ENCODE data around the gene FUCA1.
A peak's percentile ranks its signal among the peaks of the same experiment; 100 is the strongest.

FUCA1 gene

GRCh38 chr1:23799570-23800399 lies 68.3 kb downstream of the FUCA1 start:
- DNase-seq: peak; percentile 48

- no peak for DNase-seq
Observed at GRCh38 chr1:23799255-23799569, 68.9 kb downstream of the FUCA1 start.

DNA sequence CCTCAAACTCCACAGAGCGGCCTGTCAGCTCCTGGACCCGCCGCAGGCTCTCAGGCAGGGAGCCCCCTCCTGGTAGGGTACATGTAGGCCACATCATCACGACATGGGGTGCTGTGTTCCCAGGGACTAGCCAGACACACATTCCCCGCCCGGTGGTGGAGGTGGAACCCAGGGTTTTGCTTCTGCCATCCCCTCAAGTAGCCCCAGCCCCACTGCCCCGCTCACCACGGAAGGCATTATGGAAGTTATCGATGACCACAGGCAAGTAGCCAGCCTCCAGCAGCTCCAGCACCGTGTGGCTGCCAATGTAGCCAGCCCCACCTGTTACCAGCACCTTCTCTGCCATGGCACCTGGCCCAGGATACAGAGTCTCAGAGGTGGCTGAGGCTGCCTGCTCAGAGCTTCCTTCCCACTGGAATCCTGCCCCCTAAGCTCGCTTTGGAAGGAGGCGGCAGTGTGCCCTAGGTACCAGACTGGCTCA lies 69.4 kb downstream of the FUCA1 start:
- DNase-seq: no peak

- no peak for DNase-seq
Observed at GRCh38 chr1:23797478-23798448, 70.3 kb downstream of the FUCA1 start.

DNA sequence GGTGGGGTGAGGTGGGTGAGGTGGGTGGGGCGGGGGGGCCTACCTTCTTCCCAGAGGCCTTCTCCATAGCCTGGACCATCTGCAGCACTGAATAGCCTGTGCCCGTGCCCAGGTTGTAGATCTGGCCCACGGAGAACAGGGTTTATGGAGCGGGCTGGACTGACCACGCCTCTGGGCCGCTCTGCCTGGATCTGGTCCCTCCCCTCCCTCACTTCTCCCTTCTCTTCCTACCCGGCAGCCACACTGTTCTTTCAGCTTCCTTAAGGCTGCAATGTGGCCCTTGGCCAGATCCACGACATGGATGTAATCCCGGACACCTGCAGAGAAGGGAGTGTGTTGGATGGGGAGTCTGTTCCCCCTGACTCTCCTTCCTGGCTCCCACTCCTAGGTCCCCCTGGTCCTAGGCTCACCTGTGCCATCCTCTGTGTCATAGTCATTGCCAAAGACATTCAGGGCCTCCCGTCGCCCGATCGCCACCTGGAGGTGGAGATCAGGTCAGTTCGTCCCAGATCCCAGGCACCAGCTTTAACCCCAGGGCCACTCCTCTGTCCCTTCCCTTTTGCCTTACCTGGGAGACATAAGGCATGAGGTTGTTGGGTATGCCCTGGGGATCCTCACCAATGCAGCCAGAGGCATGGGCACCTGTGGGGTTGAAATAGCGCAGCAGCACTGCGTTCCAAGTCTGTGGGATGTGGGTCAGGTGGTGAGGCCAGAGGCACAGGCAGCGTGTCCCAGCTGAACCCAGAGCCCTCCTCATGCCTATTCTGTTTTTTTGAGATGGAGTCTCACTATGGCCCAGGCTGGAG lies 71.4 kb downstream of the FUCA1 start:
- DNase-seq: no peak

GRCh38 chr1:23795676-23796465 lies 72.2 kb downstream of the FUCA1 start:
- no peak for DNase-seq

Measured in NK-92 treated with Interleukin-12 subunit alpha and Interleukin-12 subunit beta, amount 100 ng/mL, for 24 hours (cell line).